MM.1S (cell line): Measurements from ENCODE around the gene GATAD2A.

Source experiments
- DNase-seq: peaks from one replicate; pipeline ENCODE4 v3.0.0-alpha.2; 2015
- H2AFZ ChIP-seq: fragments of 300-600 bp; sonication (generic); 2 replicates; pipeline ENCODE4 v1.6.0; 2016; ENCODE audit warnings: antibody characterized with exemption, low read length
- H3F3A ChIP-seq: fragments of 300-600 bp; sonication (generic); 2 replicates; pipeline ENCODE4 v1.6.1; 2016; ENCODE audit warnings: mild to moderate bottlenecking, antibody characterized with exemption, low read length, moderate library complexity, mixed read lengths; ENCODE audit not compliant: insufficient read depth
- H3K27ac ChIP-seq: fragments of 300-600 bp; sonication (generic); 2 replicates; pipeline ENCODE4 v1.5.1; 2016; ENCODE audit warnings: mild to moderate bottlenecking, low read length
- H3K27me3 ChIP-seq: fragments of 300-600 bp; sonication (generic); replicated peaks from 2 replicates; pipeline ENCODE4 v1.6.0; 2016; ENCODE audit warnings: low read length; ENCODE audit not compliant: insufficient read depth
- H3K36me3 ChIP-seq: fragments of 300-600 bp; sonication (generic); replicated peaks from 2 replicates; pipeline ENCODE4 v1.6.1; 2016; ENCODE audit warnings: mild to moderate bottlenecking, low read length, mixed read lengths; ENCODE audit not compliant: insufficient read depth
- H3K4me1 ChIP-seq: fragments of 300-600 bp; sonication (generic); 2 replicates; pipeline ENCODE4 v1.6.1; 2016; ENCODE audit warnings: low read length, mixed read lengths
- H3K4me2 ChIP-seq: fragments of 300-600 bp; sonication (generic); 2 replicates; pipeline ENCODE4 v1.6.0; 2016; ENCODE audit warnings: low read depth, low read length
- H3K4me3 ChIP-seq: fragments of 300-600 bp; sonication (generic); 2 replicates; pipeline ENCODE4 v1.5.1; 2016; ENCODE audit warnings: low read length, mixed read lengths
- H3K79me2 ChIP-seq: fragments of 300-600 bp; sonication (generic); 2 replicates; pipeline ENCODE4 v1.6.1; 2016; ENCODE audit warnings: mixed run types, low read length, mixed read lengths
- H3K9ac ChIP-seq: fragments of 300-600 bp; sonication (generic); 2 replicates; pipeline ENCODE4 v1.6.1; 2016; ENCODE audit warnings: low read length, mixed read lengths
- H3K9me2 ChIP-seq: fragments of 300-600 bp; sonication (generic); replicated peaks from 2 replicates; pipeline ENCODE4 v1.6.1; 2016; ENCODE audit warnings: mild to moderate bottlenecking, low read length, mixed read lengths; ENCODE audit not compliant: insufficient read depth
- H3K9me3 ChIP-seq: fragments of 300-600 bp; sonication (generic); replicated peaks from 2 replicates; pipeline ENCODE4 v1.6.1; 2016; ENCODE audit warnings: mild to moderate bottlenecking, low read length, mixed read lengths; ENCODE audit not compliant: insufficient read depth
- H4K20me1 ChIP-seq: fragments of 300-600 bp; sonication (generic); 2 replicates; pipeline ENCODE4 v1.6.1; 2016; ENCODE audit warnings: mild to moderate bottlenecking, low read length, moderate library complexity, mixed read lengths; ENCODE audit not compliant: insufficient read depth
- CTCF ChIP-seq: fragments of 300-600 bp; sonication (generic); IDR thresholded peaks from 2 replicates; pipeline ENCODE4 v1.5.1; 2016; ENCODE audit warnings: antibody characterized with exemption, low read length, mixed read lengths
- EZH2 ChIP-seq: fragments of 300-600 bp; sonication (generic); optimal IDR thresholded peaks from 2 replicates; pipeline ENCODE3; 2017; ENCODE audit warnings: low read depth, mild to moderate bottlenecking, antibody characterized with exemption, low read length, mixed read lengths
- EZH2phosphoT487 ChIP-seq: fragments of 300-600 bp; sonication (generic); IDR thresholded peaks from 2 replicates; pipeline ENCODE4 v1.6.1; 2018; ENCODE audit warnings: antibody characterized with exemption, low read length

GATAD2A gene

GRCh38 chr19:19385131-19385895 is 20.2 kb upstream of the GATAD2A start:
- Histone ChIP-seq H3K4me1 (peaks cover 18% of the 10 kb centered on the region), H3K27ac (no peak overlapping the region; the same call in 1 of the 2 replicates), H3K9me3 (no peaks in the 10 kb centered on the region), H4K20me1 (no peaks in the 10 kb centered on the region), H3K36me3 (no peaks in the 10 kb centered on the region), H3K27me3 (no peaks in the 10 kb centered on the region), H3K9ac (peak overlapping the region; percentile 78), H3K4me3 (peak overlapping the region; percentile 66), H3K79me2 (peaks cover 37% of the 10 kb centered on the region), H3K4me2 (peak overlapping the region; percentile 97), H2AFZ (peak overlapping the region; percentile 95), H3K9me2 (no peaks in the 10 kb centered on the region), H3F3A (peaks cover 6% of the 10 kb centered on the region; the same call in 1 of the 2 replicates)
- DNase-seq = peak; percentile 100
- no peak for TF ChIP-seq EZH2
- no peak for TF ChIP-seq EZH2phosphoT487
- TF ChIP-seq CTCF = no peak

GRCh38 chr19:19385896-19386869 is 19.3 kb upstream of the GATAD2A start:
- TF ChIP-seq EZH2phosphoT487 = no peak
- TF ChIP-seq CTCF = no peak; the same call in 1 of the 2 replicates
- no peak for TF ChIP-seq EZH2
- Histone ChIP-seq H3K9me3 (no peaks in the 10 kb centered on the region), H2AFZ (peak overlapping the region; percentile 50), H3K4me1 (peaks cover 10% of the 10 kb centered on the region), H3K4me3 (peak overlapping the region; percentile 96), H3K36me3 (no peaks in the 10 kb centered on the region), H3K27ac (peak overlapping the region; percentile 22; the same call in 1 of the 2 replicates), H3K27me3 (no peaks in the 10 kb centered on the region), H3K9me2 (no peaks in the 10 kb centered on the region), H3K9ac (peak overlapping the region; percentile 86), H4K20me1 (no peaks in the 10 kb centered on the region), H3K4me2 (peak overlapping the region; percentile 89), H3F3A (peaks cover 4% of the 10 kb centered on the region; the same call in 1 of the 2 replicates), H3K79me2 (peaks cover 45% of the 10 kb centered on the region)
- DNase-seq = no peak

- Histone ChIP-seq H3K4me1 (0 out of 2 replicates have a peak, but pooled peaks cover 6% of the 10 kb centered on the region), H3K36me3 (no peaks in the 10 kb centered on the region), H3K9me2 (no peaks in the 10 kb centered on the region), H3K9ac (peak overlapping the region; percentile 86; the same call in 1 of the 2 replicates), H4K20me1 (no peaks in the 10 kb centered on the region), H3F3A (no peaks in the 10 kb centered on the region), H3K27ac (no peak overlapping the region), H3K4me2 (peak overlapping the region; percentile 89; the same call in 1 of the 2 replicates), H3K4me3 (peak overlapping the region; percentile 96), H3K9me3 (no peaks in the 10 kb centered on the region), H3K79me2 (peaks cover 52% of the 10 kb centered on the region), H3K27me3 (no peaks in the 10 kb centered on the region), H2AFZ (no peak overlapping the region)
- DNase-seq = no peak
- TF ChIP-seq CTCF (no peak), EZH2 (no peak), EZH2phosphoT487 (no peak)
These were observed 18.4 kb upstream of the GATAD2A start for GRCh38 chr19:19387108-19387507.
